NCI-H2171 (cell line): ENCODE measurements around the gene RLF.
"Not testable (repeated sequence)": the region's sequence is repeated elsewhere in the genome, so short reads cannot be mapped to it uniquely, and the experiment has no call there.

Experiments
- DNase-seq: peaks from one replicate; lab custom pipeline; 2025; lab: John Stamatoyannopoulos, UW

The RLF gene

DNA sequence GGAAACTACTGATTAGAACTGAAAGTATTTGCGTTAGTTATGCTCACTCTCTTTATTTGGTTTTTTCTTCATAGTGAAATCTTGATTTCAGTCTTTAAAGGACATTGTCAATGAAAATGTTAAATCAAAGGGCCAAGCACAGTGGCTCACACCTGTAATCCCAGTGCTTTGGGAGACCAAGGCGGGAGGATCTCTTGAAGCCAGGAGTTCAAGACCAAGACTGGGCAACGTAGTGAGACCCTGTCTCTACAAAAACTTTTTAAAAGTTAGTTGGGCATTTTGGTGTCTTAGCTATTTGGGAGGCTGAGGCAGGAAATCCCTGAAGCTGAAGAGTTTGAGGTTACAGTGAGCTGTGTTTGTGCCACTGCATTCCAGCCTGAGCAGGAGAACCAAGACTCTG is 13.6 kb downstream of the RLF start:
- no peak for DNase-seq

GRCh38 chr1:40176989-40177388 is 15.8 kb downstream of the RLF start:
- not testable (repeated sequence) for DNase-seq

- DNase-seq = no peak
Measured at GRCh38 chr1:40178200-40178599, 17.0 kb downstream of the RLF start.

DNA sequence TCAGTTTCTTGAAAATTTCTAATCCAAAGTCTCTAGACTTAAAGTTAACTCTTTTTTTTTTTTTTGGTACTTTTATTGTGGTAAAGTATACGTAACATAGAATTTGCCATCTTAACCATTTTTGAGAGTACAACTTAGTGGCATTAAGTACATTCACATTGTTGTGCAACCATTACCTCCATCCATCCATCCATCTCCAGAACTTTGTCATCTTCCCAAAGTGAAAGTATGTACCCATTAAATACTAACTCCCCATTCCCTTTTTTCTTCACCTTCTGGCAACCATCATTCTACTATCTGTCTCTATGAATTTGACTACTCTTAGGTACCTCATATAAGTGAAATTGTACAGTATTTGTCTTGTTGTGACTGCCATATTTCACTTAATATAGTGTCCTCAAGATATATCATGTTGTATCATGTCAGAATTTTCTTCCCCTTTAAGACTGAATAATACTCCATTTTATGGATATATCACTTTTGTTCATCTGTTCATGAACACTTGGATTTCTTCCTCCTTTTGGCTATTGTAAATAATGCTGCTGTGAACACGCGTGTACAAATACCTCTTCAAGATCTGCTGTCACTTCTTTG is 18.4 kb downstream of the RLF start:
- DNase-seq = no peak

DNA sequence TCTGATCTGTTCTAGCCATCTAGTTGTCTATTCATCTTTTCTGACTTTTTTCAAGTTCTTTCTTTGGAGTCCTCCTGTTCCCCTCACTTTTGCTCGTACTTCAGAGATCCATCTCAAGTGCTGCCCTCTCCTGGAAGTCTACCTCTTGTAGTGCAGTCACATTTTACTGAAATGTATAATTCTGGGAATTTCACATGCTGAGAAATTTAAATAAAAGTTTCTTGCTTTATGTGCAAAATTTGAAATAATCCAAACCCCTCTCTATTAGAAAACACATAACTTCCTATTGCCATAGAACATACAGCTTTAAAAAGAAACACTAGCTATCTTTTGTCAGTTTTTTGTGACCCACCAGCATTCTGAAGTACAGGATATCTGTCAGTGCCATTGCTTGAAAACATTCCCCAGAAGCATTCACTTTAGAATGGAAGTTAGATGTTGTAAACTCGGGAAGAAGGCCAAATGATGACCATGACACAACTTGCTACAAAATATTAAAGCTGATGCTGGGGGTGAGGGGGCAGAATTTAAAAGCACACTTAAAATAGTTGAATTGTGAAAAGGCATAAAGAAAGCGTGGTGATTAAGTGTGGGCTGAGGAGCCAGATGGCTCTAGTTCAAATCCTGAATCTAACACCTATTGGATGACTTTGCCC is 22.0 kb downstream of the RLF start:
- DNase-seq = no peak

DNA sequence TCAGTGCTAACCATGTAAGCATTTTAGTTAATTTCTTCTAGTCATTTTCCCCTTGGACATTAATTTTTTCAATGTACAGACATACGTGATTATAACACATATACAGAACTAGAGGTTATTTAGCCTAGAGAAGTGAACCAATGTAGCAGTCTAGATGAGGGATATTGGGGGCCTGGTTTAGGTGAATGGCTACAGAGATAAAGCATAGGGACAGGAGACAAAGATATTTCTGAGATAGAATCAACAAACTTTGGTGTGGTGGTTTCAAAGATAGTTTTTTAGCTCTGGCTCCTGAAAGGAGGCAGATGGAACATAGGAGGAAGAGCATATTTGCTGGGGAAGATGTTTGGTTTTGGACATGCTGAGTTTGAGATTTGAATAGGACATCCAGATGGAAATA is 23.0 kb downstream of the RLF start:
- DNase-seq = no peak

DNA sequence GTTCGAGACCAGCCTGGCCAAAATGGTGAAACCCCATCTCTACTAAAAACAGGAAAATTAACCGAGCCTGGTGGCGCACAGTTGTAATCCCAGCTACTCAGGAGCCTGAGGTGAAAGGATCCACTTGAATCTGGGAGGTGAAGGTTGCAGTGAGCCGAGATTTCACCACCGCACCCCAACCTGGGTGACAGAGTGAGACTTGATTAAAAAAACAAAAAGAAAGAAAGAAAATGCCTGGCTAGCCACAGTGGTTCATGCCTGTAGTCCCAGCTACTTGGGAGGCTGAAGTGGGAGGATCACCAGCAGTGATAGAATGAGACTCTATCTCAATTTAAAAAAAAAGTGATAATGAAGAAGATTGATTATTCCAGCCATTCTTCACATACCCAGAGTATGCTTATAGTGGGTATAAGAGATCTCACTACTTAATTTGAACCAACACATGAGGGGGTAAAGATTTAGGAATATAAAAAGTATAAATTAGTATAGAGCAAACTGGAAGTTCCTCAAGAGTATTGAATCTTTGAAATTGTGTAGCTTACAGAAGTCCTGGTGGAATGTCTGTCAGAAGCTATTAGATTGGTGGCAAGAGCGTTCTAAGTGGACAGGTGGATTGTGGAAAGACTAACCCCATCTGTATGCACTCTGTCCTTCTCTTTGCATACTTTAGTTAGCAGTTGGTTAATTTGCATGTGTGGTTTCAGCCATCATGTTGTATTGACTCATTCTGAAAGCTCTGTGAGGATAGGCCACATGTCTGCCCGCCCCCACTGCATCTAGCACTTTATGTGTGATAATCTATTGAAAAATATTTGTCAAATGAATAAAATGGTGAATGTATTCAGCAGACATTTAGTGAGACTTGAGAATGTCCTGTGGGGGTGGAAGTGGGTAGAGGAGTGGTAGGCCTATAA is 25.0 kb downstream of the RLF start:
- DNase-seq = no peak

DNA sequence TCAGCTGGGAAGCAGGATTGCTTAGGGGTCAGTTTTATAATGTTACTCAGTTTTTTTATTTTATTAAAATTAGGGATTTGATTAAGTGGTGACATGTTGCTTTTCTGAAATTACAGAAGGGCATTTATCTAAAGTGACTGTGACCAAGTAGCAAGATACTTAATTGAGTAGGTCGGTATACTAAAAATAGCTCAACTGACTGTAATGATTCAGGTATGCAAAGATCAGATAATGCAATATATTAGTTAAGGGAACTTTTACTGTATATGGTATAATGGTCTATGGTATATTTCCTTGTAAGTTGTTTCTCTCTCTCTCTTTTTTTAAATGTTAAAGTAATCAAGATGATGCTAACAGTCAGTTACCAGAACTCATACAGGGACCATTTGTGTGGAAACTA is 26.2 kb downstream of the RLF start:
- DNase-seq = no peak

- DNase-seq = not testable (repeated sequence)
Measured at GRCh38 chr1:40194639-40195038, 33.5 kb downstream of the RLF start.

DNA sequence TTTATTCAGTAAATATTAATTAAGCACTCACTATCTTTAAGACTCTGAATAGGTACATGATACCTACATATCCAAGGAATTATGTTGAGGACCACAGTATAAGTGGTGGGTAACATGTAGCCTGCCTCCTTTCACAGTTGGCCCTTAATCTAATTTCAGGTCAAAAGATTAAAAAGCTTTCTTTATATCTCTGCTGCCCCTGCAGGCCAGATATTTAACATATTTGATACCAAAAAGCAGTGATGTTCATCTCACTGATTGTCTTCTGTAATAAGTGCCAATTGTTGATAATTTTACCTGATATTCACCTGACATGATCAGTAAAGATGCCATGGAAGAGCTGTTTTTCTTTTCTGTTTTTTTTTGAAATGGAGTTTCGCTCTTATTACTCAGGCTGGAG is 36.5 kb downstream of the RLF start:
- no peak for DNase-seq

- no peak for DNase-seq
Measured at GRCh38 chr1:40199126-40199525, 37.9 kb downstream of the RLF start.

DNA sequence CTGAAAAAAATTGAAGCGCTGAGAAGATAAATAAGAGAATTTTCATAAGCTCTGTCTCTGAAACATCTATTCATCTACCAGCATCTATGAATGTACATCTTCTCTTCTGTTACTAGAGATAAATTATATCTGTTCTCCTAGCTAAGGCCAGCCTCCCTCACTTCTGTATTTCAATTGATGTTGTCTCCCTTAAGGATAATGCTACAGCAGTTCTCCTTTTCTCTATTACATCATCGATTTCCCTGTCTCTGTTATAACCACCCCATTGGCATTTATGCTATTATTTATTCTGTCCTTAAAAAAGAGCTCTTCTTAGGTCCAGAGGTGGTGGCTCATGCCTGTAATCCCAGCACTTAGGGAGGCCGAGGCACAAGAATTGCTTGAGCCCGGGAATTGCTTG is 43.7 kb downstream of the RLF start:
- no peak for DNase-seq

DNA sequence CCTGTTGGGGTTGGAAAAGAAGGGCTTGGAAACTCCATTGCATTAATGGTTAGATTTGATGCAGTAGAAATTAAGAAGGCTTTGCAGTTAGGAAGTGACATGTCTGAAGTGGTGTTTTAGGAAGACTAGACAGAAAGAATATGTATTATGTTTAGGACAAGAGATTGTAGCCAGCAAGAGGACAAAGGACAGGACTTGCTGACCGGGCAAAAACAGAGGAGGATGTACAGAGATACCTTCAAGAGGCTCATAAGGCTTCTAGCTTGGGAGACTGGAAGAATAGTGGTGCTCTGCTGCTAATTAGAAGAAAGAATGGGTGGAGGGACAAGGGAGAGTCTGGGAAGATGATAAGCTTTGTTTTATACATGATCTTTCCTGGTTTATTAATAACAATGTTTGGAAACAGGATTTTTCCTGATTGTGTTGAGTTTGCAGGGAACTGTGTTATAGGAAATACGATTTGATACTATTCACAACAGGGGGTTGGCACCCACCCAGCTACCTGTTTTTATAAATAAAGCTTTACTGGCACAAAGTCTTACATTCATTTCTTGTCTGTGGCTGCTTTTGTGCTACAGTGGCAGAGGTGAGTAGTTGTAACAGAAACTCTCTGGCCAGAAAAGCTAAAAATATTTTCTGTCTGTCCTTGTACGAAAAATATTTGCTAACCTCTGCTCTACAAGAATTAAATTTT is 49.5 kb downstream of the RLF start:
- DNase-seq = no peak

- no peak for DNase-seq
Measured at GRCh38 chr1:40218333-40218732, 57.1 kb downstream of the RLF start.

- not testable (repeated sequence) for DNase-seq
Measured at GRCh38 chr1:40221471-40221905, 60.3 kb downstream of the RLF start.

DNA sequence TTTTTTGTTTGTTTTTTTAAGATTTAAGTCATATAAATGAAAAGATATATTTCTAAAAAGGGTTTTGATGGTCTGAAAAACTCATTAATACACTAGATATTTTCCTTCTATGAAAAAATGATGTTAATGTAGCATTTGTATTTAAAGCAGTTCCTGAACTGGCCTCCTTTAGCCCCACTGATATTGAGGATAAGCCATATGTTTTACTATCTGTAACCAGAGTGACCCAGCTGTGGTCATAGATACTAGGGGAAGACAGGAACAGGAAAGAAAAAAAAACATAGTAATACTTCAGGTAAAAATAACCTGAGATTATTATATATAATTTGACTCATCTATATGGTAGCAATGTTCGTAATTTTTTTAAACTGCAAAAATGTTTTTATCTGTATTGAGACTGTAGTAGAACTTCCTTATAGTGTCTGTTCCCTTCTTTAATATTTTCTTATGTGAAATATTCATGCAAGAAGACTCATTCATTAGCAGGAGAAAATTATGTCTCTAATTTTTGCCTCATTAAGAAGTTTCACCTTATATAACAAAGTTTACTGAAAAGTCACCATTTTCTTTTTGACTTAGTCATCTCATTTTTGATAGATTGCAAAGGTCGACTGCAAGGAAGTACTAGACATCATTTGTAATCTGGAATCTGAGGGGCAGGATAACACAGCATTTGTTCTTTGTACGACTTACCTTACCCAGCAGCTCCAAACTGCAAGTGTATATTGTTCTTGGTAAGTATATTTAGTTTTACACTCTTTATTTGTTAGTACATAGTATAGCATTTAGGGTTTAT is 61.0 kb downstream of the RLF start:
- no peak for DNase-seq

DNA sequence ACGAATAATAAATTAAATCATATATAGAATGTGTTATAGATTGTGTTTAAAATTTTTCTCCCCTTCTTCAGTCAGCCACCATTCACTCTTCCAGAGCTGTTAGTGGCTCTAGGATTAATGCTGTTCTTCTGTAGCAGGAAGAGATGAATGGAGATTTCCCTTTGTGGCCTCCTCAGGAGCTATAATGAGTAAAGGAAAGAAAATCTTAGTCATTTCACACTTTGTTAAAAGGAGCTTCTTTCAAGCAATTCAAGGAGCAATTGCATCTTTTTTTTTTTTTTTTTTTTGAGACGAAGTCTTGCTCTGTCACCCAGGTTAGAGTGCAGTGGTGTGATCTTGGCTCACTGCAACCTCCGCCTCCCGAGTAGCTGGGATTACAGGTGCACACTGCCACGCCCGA is 62.9 kb downstream of the RLF start:
- DNase-seq = no peak

GRCh38 chr1:40226192-40226591 is 65.0 kb downstream of the RLF start:
- DNase-seq = no peak

DNA sequence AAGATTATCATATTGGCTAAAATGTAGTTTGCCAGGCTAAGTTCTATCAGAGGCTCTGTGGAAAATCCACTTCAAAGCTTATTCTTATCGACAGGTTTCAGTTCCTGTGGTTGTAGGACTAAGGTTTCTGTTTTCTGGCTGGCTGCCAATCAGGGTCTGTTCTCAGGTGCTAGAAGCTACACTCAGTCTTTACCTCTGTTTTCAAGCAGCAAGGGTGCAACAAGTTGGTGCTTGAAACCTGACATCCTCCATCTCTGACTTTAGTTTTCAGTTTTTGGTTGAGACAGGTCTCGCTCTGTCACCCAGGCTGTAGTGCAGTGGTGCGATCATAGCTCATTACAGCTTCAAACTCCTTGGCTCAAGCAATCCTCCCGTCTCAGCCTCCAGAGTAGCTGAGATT is 71.3 kb downstream of the RLF start:
- DNase-seq = peak; percentile 5

GRCh38 chr1:40239626-40240025 is 78.4 kb downstream of the RLF start:
- DNase-seq = no peak

- DNase-seq = no peak
Measured at GRCh38 chr1:40240390-40240789, 79.2 kb downstream of the RLF start.

GRCh38 chr1:40241362-40241761 is 80.2 kb downstream of the RLF start:
- no peak for DNase-seq
